NCI-H2029 treated with DMSO at 0.1 percent for 48 hours (cell line): ENCODE results near the gene PTGFRN.
A peak's percentile ranks its signal among the peaks of the same experiment; 100 is the strongest.
"Not testable (repeated sequence)": the region's sequence is repeated elsewhere in the genome, so short reads cannot be mapped to it uniquely, and the experiment has no call there.

ENCODE experiments used
- DNase-seq: peaks from one replicate; lab custom pipeline; 2025; lab: John Stamatoyannopoulos, UW

The PTGFRN gene

DNA sequence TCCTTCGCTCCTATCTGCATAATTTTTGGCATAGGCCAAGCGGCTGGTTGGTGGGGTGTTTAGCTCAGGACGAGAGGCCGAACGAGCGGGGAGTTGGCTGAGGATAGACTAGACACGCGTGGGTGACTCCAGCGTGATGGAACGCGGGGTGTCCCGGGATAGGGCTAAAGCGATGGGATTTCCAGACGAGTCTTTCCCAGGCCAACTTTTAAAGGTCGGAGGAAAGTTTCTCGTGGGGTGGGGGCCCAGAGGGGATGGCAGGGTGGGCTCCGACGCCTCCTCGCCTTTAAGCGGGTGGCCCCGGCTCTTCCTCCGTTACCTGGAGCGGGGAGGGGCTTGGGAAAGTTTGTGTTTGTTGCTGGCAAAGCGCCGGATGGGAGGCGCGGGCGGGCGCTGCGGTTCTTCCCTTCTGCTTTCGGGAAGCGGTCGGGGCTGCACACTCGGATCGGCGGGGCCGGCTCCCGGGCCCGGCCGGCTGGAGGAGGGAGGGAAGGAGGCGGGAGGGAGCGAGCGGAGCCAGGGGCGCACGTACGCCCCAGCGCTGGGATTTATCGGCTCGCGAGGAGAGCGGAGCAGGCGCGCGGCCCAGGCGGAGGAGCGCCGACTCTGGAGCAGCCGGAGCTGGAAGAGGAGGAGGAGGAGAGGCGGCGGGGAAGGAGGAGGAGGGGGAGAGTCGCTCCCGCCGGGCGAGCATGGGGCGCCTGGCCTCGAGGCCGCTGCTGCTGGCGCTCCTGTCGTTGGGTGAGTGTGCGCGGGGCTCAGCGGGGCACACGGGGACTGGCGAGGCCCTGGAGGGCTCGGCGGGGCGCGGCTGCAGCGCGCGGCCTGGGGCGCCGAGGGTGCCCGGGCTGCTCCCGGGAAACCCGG lies at the start of gene PTGFRN:
PTGFRN (plus strand) TSS at position 405 of the 867 bp plus-strand sequence; CDS start at position 693, 288 bp downstream.
- DNase-seq, result no peak

DNA sequence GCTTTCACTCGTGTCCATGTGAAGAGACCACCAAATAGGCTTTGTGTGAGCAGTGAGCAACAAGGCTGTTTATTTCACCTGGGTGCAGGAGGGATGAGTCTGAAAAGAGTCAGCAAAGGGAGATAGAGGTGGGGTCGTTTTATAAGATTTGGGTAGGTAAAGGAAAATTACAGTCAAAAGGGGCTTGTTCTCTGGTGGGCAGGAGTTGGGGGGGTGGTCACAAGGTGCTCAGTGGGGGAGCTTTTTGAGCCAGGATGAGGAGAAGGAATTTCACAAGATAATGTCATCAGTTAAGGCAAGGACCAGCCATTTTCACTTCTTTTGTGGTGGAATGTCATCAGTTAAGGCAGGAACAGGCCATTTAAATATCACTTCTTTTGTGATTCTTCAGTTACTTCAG lies 49.5 kb upstream of the PTGFRN start:
- not testable (repeated sequence) for DNase-seq

DNA sequence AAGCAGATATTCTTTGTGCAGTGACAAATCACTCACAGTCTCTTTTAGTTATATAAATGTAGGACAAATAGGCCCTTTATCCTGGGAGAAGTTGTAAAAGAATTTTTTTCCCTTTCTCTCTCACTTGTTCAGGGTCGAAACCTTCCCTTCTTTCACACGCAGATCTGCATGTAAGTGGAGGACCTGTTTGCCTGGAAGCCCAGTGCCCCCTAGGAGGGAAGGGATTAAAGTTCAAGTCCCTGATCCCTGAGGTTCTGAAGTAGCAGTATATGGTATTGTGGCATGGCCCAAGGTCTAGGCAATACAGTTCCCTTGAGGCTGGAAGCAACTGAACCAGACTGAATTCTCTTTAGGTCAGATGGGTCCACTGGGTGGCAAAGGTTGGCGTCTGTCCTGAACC lies 48.6 kb upstream of the PTGFRN start:
- no peak for DNase-seq

DNA sequence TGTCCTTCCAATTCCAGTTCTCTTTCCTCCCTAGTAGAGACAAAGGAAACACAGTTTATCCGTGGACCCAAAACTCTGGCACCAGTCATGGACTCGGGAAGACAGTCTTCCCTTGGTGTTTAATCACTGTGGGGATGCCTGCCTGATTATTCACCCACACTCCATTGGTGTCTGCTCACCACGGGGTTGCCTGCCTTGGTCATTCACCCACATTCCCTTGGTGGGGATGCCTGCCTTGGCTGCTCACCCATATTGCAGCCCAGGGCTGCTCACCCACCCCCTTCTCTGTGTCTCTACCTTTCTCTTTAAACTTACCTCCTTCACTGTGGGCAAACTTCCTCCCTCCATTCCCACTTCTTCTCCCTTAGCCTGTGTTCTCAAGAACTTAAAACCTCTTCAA lies 46.7 kb upstream of the PTGFRN start:
- not testable (repeated sequence) for DNase-seq

DNA sequence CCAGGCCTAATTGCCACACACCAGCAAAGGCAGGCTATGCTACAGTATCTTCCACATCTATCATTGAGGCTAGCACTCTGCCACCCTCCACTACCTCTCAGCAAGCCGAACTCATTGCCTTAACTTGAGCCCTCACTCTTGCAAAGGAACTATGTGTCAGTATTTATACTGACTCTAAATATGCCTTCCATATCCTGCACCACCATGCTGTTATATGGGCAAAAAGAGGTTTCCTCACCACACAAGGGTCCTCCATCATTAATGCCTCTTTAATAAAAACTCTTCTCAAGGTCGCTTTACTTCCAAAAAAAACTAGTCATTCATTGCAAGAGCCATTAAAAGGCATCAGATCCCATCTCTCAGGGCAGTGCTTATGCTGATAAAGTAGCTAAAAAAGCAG lies 43.2 kb upstream of the PTGFRN start:
- DNase-seq, result not testable (repeated sequence)

DNA sequence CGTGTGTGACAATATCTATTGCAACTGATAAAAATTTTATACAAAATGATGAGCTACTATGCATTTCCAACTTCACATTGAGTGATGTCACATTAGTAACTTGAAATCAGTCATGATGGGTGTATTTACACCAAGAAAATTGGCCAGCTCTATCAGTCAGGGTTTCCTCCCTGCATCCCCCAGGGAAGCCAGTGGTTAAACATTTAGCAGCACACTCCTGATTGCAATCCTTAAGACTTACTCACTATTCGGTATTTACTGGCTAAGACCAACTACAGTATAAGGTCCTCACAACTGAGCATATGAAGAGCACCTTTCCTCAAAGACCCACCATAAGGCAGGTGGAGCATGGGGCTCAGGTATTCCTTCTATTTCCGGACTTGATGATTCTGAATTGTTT lies 41.3 kb upstream of the PTGFRN start:
- DNase-seq, result no peak

DNA sequence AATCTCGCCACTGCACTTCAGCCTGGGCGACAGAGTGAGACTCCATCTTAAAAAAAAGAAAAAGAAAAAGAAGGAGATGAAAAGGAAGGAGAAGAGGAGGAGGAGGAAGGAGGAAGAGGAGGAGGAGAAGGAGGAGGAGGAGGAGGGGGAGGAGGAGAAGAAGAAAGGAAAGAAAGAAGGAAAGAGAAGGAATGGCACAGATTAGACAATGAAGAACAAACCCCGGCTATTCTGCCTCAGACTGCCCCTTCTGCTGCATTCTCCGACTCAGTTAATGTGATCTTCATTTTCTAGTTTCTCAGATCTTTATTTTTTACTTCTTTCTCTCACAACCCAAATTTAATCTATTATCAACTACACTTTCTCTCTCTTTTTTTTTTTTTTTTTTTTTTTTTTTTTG lies 40.1 kb upstream of the PTGFRN start:
- DNase-seq, result no peak

DNA sequence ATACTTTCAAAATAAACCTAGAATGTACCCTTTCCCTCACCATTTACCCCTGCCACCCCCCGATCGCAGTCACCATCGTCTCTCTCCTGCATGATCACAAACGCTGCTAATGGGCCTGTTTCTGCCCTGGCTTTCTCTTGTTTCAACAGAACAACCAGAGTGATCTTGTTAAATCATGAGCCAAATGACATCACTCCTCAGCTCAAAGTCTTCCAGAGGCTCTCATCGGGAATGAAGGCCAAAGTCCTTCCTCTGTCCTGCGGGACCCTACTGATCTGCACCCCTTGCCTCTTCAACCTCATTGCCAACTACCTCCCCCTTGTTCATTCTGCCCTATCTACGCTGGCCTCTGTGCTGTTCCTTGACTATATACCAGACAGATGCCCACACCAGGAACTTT lies 39.4 kb upstream of the PTGFRN start:
- DNase-seq, result no peak

DNA sequence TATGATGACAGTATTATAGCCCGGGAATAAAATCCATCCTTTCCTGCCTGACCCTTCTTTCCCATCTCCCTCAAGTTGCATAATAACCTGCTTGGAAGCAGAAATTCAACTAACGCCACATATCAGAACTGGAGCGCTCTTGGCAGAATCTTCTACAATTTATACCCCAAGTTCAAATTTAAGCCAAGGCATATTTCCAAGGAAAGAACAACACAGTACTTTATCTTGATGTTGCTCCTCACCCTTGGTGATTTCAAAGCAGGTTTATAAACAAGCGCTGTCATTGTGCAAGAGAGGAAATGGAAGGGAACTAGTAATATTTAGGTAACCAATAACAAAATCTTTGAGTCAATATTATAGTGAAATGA lies 38.0 kb upstream of the PTGFRN start:
- DNase-seq, result no peak

DNA sequence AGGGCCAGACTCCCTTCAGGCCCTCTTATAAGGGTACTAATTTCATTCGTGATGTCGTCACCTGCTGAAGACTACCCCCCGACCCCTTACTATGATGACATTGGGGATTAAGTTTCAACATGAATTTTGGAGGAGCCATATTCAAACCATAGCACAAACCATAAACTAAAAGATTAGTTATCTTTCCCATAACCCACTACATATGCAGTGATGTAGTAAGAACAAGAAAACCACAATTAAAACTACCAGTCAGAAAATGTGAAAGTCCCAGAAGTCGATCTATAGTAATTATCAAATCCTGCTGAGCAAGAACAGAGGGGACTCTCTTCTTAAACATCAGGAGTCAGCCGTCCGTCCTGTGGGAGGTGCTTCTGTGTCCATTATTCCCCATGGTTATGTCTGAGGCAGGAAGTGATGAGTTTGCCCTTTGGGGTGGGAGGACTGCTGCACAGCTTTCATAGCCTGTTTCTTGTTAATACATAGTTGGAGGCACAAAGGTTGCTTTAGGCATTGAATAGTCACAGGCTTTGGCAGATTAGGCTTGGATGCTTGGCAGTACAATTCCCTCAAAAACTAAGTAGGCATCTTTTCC lies 35.9 kb upstream of the PTGFRN start:
- DNase-seq, result no peak

DNA sequence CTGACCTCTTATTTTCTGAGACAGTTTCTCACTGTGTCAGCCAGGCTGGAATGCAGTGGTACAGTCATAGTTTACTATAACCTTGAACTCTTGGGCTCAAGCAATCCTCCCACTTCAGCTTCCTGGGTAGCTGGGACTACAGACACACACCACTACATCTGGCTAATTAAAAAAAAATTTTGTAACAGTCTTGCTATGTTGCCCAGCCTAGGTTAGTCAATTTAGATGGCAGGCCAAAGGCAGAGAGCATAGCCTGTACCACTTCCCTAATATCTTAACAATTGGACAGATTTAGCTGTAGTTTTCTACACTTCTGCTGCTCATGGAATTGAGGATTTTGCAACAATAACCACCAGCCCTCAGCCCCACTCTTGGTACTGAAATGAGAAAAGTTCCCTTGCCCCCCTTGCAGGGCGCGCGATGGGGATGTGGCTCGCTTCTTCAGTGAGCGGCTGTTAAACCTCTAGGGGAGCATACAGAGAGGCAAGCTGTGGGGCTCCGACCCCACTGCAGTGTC lies 34.9 kb upstream of the PTGFRN start:
- DNase-seq, result no peak

DNA sequence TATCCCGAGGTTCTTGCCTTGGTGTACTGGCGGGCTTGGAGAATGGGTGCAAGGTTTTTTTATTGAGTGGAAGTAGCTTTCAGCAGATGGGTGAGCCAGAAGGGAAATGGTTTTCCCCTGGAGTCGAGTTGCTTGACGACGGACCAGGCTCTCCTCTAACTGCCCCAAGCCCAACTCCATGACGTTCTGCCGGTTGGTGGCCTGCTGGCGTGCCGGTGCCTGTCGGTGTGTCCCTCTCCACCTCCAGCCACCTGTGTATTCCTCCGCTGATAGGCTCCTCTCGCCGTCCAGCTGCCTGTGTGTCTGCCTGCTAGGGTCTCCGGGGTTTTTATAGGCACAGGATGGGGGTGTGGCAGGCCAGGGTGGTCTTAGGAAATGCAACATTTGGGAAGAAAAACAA lies 34.3 kb upstream of the PTGFRN start:
- DNase-seq, result no peak

DNA sequence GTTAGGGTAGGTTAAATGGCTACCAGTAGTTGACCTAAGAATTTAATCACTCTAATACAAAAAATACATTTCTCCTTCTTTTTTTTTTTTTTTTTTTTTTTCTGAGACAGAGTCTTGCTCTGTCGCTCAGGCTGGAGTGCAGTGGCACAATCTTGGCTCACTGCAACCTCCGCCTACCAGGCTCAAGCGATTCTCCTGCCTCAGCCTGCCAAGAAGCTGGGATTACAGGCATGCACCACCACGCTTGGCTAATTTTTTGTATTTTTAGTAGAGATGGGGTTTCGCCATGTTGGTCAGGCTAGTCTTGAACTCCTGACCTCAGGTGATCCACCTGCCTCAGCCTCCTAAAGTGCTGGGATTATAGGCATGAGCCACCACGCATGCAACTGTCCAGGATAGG lies 33.8 kb upstream of the PTGFRN start:
- DNase-seq, result not testable (repeated sequence)

DNA sequence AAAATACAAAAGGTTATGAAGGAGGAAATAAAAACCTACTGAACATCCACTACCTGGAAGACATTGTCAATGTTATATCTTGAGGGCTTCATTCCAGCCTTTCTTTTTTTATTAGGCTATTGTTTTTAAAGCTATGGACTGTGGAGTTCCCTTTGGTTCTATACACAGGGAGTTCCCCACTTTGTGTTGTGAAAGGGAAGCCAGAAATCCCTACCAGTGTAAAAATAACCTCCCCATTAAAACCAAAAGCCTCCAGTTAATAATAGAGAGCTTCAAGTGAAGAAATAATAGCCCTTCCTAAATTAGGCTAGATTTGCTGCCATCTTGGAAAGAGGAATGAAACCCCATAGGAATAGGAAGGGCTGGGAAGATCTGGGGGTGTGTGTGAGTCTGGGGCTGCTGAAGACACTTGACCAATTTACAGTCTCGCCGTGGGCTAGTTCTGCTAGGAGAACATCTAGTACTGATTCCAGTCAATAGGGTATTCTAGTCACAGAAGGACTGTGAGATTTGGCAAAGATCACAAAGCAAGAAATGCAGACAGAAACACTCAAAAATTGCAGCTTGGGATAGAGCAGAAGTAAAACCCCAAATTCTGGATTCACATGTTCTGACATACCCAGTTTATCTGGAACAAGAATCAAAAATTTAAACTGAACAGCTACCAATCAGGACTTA lies 32.4 kb upstream of the PTGFRN start:
- DNase-seq, result no peak

DNA sequence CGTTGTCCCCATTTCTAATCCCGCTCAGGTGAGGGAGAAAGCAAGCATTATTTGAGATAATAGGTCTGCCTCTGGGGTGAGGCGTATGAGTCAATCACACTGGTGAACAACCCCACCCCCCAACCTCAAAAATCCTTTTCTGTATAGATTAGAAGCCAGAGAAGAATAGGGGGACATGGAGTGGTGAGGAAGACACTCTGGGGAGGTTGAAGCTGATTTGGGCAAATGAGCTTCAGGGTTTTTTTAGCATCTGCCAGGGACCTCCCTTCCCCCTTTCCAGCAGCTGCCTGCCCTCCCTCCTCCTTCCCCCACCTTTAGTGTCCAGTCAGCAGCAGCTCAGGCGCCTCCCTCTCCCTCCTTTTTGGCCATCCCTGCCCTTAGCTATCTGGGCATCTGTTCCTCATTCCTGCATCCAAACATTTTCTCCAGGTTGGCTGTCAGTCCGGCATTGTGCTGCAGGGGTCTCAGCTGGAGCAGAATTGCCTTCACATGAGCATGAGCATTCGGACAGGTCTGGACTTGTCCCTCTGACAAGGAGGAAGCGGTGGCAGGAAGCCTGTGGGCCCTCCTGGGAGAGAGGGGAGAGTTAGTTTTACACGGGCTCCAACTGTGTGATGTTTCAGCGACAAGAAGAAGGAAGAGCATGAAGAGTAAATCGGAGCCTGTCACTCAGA lies 30.8 kb upstream of the PTGFRN start:
- no peak for DNase-seq

DNA sequence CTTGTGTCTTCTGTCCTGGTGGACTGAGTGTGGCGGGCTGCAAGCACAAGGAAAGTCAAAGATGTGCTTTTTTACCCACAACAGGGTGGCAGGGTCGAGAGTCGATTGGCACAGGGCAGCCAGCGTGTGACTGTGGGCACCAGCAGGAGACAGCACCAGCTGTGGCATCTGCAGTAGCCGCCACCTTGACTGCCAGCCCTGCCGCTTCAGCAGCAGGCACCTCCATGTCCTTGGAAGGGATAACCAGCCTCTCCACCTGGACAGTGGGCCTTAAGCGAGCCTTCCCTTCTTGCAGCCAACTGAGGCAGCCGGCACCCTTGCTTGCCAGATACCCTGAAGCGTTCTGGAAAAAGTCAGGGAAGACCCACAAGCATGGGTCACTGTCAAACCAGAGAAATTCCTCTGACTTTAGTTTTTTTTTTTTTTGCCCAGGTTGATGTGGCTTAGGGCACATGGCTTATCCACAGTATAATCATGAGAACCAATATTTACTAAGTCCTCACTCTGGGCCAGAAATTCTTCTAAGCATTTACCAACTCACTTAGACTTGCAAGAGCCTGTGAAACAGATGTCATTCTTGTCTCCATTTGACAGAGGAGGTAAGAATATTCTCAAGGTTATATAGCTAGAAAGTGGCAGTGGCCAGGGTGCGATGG lies 30.1 kb upstream of the PTGFRN start:
- DNase-seq, result no peak

DNA sequence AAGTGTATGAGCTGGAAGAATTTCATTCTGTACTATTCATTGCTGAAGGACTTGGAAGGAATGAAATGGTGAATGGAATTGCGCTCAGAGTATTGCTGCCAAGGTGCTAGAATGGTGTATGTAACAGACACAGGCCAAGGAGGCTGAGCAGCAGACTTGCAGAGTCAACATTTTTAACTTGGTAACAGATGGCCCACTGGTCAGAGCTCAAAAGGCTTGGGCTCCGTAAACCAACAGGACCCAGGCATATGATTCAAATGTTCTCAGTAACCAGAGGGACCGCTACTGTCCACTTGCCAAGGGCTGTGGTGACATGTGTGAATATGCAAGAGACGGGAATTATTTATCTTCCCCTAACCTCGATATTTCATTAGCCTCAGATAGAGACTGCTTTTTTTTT lies 28.8 kb upstream of the PTGFRN start:
- DNase-seq, result no peak

DNA sequence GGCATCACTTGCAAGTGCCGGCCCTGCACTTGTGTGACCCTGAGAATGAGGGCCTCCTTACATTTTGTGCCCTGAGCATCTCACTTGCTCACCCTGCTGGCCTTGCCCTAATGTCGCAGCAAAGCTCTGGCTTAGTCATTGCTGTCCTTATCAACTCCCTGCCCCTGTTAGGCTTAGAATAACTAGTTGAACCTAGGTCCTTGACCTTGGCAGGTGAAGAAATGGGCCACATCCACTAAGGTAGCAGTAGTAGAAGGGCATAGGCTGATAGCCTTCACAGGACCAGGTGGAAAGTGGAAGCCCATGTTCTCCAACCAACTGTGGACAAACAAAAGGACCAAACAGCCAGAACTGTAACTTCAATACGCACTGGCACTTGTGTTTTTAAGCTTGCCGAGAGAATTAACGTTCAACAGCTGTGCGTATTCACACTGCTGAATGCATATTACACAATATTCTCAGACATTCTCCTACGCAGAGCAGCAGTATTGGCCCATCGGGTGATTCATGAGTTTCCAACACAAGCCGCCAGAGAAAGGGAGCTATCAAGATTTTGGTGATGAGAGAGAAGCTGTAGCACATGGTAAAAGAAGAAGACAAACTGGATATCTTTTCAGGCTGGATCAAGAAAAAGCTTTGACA lies 27.7 kb upstream of the PTGFRN start:
- DNase-seq, result no peak

DNA sequence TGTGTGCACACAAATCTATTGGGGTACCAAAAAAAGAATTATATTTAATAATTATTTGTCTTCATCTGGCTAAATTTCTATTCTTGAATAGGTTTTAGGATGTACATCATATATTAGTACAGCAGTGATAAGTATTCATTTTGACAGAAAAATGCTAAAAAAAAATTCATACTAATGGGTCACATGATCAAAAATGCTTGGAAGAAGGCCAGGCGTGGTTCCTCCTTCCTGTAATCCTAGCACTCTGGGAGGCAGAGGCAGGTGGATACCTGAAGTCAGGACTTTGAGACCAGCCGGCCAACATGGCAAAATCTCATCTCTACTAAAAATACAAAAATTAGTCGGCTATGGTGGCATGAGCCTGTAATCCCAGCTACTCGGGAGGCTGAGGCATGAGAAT lies 26.9 kb upstream of the PTGFRN start:
- DNase-seq, result peak; percentile 27

DNA sequence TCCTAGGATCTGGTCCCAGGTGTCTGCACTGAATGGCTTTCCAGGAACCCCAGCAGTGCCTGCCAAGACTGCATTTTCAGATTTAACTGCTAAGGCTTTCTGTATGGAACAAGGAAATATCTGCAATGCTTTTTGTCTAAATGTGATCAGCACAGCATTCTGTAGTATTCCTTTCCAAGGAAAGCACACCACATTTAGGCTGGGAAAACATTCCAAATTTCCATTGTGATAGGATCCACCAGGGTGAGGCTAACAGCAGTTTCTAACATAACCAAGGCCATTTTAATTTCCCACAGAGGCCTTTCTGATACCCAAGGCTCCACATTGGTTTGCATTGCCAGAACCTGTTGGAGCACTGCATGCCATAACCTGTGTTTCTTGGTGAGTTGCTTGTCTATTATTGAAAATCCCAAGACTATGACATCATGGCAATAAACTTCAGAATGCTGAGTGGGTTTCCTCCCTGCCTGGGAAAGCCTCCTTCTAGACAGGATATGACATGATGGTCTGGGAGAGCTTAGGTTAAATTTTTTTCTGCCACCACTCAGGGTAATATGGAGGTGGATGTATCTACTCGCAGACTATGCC lies 23.3 kb upstream of the PTGFRN start:
- no peak for DNase-seq

DNA sequence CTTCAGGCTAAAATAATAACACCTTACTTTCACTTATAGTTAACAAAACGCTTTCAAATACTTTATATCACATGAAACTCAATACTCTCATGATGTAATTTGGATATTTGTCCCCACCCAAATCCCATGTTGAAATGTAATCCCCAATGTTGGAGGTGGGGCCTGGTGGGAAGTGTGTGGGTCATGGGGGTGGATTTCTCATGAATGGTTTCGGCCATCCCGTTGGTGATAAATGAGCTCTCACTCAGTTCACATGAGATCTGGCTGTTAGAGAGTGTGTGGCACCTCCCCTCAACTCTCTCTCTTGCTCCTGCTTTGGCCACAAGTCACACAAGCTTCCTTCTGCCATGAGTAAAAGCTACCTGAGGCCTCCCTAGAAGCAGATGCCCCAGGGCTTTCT lies 22.5 kb upstream of the PTGFRN start:
- DNase-seq, result no peak
